ENCODE data around the gene PSPN.

The PSPN gene

GRCh38 chr19:6392221-6393073 is 16.7 kb upstream of the PSPN start:
- no peak for DNase-seq
- peaks cover 23% of the 10 kb centered on the region for H3K36me3 Mint-ChIP-seq (ENCODE audit: low read depth)
- no peaks in the 10 kb centered on the region for H3K27me3 Mint-ChIP-seq
- peak overlapping the region; percentile 93 for H3K27ac Mint-ChIP-seq
- H3K4me1 Mint-ChIP-seq: peaks cover 22% of the 10 kb centered on the region
- ATAC-seq: no peak
- H3K4me3 Mint-ChIP-seq: peak overlapping the region; percentile 91
- H3K9me3 Mint-ChIP-seq: no peaks in the 10 kb centered on the region

- Mint-ChIP-seq H3K36me3 (ENCODE audit: low read depth) (peaks cover 34% of the 10 kb centered on the region), H3K4me3 (no peak overlapping the region)
Measured at GRCh38 chr19:6387372-6387771, 11.6 kb upstream of the PSPN start.

DNA sequence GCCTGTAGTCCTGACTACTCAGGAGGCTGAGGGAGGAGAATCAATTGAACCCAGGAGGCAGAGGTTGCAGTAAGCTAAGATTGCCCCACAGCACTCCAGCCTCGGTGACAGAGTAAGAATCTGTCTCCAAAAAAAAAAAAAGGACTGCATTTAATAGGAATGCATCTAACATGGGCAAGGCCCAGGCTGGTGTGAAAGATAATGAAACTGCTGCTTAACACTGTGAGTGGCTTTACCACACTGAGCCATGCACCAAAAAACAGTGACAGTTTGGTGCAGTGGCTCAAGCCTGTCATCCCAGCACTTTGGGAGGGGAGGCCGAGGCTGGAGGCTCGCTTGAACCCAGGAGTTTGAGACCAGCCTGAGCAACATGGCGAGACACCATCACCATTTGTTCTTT is 8.6 kb upstream of the PSPN start:
- no peak overlapping the region for H3K4me3 Mint-ChIP-seq
- H3K36me3 Mint-ChIP-seq (ENCODE audit: low read depth): peaks cover 39% of the 10 kb centered on the region
- H3K27me3 Mint-ChIP-seq: no peaks in the 10 kb centered on the region
- H3K27ac Mint-ChIP-seq: no peak overlapping the region
- no peak for DNase-seq
- no peak for ATAC-seq
- H3K9me3 Mint-ChIP-seq: no peaks in the 10 kb centered on the region
- no peaks in the 10 kb centered on the region for H3K4me1 Mint-ChIP-seq

More at GRCh38 chr19:6387372-6387771, 11.6 kb upstream of the PSPN start:
- ATAC-seq: no peak
- no peaks in the 10 kb centered on the region for H3K27me3 Mint-ChIP-seq
- DNase-seq: no peak
- no peaks in the 10 kb centered on the region for H3K9me3 Mint-ChIP-seq
- H3K4me1 Mint-ChIP-seq: peaks cover 12% of the 10 kb centered on the region
- H3K27ac Mint-ChIP-seq: no peak overlapping the region

- H3K4me1 Mint-ChIP-seq: no peaks in the 10 kb centered on the region
- no peak overlapping the region for H3K4me3 Mint-ChIP-seq
- DNase-seq (no peak), ATAC-seq (no peak)
- peaks cover 33% of the 10 kb centered on the region for H3K36me3 Mint-ChIP-seq (ENCODE audit: low read depth)
- no peaks in the 10 kb centered on the region for H3K9me3 Mint-ChIP-seq
- no peaks in the 10 kb centered on the region for H3K27me3 Mint-ChIP-seq
- no peak overlapping the region for H3K27ac Mint-ChIP-seq
Measured at GRCh38 chr19:6383188-6383587, 7.5 kb upstream of the PSPN start.

GRCh38 chr19:6381030-6381750 is 5.5 kb upstream of the PSPN start:
- Mint-ChIP-seq H3K27ac (no peak overlapping the region), H3K4me3 (no peak overlapping the region), H3K27me3 (no peaks in the 10 kb centered on the region), H3K9me3 (no peaks in the 10 kb centered on the region), H3K4me1 (no peaks in the 10 kb centered on the region), H3K36me3 (ENCODE audit: low read depth) (peaks cover 31% of the 10 kb centered on the region)
- ATAC-seq: no peak
- DNase-seq: no peak

- Mint-ChIP-seq H3K4me3 (no peak overlapping the region), H3K27me3 (no peaks in the 10 kb centered on the region), H3K4me1 (no peaks in the 10 kb centered on the region), H3K27ac (no peak overlapping the region), H3K36me3 (ENCODE audit: low read depth) (peaks cover 28% of the 10 kb centered on the region), H3K9me3 (no peaks in the 10 kb centered on the region)
- DNase-seq: no peak
- no peak for ATAC-seq
Measured at GRCh38 chr19:6379744-6380143, 4.0 kb upstream of the PSPN start.

DNA sequence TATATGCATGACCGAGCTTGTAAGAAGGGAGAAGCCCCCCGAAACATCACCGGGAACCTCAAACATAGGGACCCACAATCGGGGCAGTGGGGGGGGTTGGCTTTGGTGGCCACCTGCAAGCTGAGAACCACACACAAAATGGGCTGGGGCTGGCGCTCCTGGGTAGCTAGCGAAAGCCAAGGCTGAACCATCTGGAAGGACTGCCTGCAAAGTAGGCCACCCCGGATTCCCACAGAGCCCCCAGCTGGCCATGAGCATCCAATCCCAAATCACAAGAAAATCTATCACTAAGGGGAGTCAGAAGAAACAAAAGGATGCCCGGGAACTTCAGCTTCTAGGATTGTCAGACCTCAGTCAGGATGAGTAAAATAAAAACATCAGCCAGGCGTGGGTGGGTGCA is 2.8 kb upstream of the PSPN start:
- no peak for ATAC-seq
- Mint-ChIP-seq H3K27ac (no peak overlapping the region), H3K4me1 (peaks cover 4% of the 10 kb centered on the region), H3K36me3 (ENCODE audit: low read depth) (peaks cover 26% of the 10 kb centered on the region), H3K27me3 (no peaks in the 10 kb centered on the region), H3K4me3 (no peak overlapping the region), H3K9me3 (no peaks in the 10 kb centered on the region)
- no peak for DNase-seq

DNA sequence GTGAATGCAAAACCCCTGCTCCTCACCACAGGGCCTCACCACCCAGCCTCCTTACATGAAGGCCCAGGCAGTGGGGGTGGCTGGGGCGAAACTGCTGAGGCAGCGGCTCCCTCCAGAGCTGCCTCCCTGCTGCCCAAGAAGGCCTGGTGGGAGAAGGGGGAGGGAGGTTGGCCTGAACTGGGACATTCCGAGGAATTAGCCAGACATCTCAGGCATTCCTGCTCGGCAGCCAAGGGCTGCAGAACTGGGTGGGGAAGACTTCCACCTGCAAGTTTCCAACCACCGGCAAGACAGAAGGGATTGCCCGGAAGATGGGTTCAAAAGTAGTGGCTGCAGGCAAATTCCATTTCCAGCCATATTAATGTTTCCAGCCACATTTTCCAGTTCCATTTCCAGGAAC is 2.3 kb upstream of the PSPN start:
- Mint-ChIP-seq H3K9me3 (no peaks in the 10 kb centered on the region), H3K36me3 (ENCODE audit: low read depth) (peaks cover 22% of the 10 kb centered on the region), H3K27me3 (no peaks in the 10 kb centered on the region), H3K4me3 (no peak overlapping the region), H3K27ac (no peak overlapping the region), H3K4me1 (peaks cover 7% of the 10 kb centered on the region)
- ATAC-seq (no peak), DNase-seq (no peak)

DNA sequence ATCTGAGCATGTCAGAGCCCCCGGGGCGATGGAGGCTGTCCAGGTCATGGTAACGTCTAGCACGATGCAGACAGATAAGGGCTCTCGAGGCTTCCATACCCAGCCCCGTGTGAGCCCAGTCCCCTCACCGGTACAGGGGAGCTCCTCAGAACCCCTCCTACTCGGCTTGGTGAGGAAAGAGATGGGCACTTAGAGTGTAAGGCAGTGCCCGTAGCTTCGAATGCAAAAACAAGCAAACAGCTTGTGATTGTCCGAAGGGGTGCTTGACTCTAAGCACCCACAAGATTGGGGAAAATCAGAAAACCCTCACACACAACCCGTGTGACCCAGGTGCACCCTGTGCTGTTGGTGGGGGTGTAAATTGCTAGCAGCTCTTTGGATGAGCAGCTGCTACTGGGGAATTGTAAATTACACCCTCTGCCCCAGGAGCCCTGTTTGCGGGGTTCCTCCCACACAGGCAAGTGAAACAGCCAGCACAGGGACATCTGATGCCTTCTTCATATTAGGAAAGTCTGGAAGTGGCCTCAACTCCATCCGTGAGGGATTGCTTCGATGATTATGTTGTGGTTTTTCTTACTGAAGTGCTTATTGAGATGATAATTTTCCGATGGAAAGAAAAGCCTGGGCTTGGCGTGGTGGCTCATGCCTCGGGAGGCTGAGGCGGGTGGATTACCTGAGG is 918 bp upstream of the PSPN start:
- H3K27ac Mint-ChIP-seq: no peak overlapping the region
- H3K4me1 Mint-ChIP-seq: peaks cover 12% of the 10 kb centered on the region
- no peak for DNase-seq
- no peaks in the 10 kb centered on the region for H3K9me3 Mint-ChIP-seq
- H3K27me3 Mint-ChIP-seq: no peaks in the 10 kb centered on the region
- no peak overlapping the region for H3K4me3 Mint-ChIP-seq
- ATAC-seq: no peak
- peaks cover 17% of the 10 kb centered on the region for H3K36me3 Mint-ChIP-seq (ENCODE audit: low read depth)

- Mint-ChIP-seq H3K27ac (no peak overlapping the region), H3K9me3 (no peaks in the 10 kb centered on the region), H3K4me1 (peaks cover 14% of the 10 kb centered on the region), H3K27me3 (no peaks in the 10 kb centered on the region), H3K36me3 (ENCODE audit: low read depth) (peaks cover 3% of the 10 kb centered on the region), H3K4me3 (no peak overlapping the region)
- ATAC-seq (no peak), DNase-seq (no peak)
Measured at GRCh38 chr19:6374711-6375410, 872 bp downstream of the PSPN start.

- no peaks in the 10 kb centered on the region for H3K9me3 Mint-ChIP-seq
- no peak overlapping the region for H3K27ac Mint-ChIP-seq
- H3K4me3 Mint-ChIP-seq: no peak overlapping the region
- no peaks in the 10 kb centered on the region for H3K36me3 Mint-ChIP-seq (ENCODE audit: low read depth)
- H3K27me3 Mint-ChIP-seq: no peaks in the 10 kb centered on the region
- ATAC-seq (no peak), DNase-seq (no peak)
- H3K4me1 Mint-ChIP-seq: peaks cover 15% of the 10 kb centered on the region
Measured at GRCh38 chr19:6374161-6374709, 1.5 kb downstream of the PSPN start.

DNA sequence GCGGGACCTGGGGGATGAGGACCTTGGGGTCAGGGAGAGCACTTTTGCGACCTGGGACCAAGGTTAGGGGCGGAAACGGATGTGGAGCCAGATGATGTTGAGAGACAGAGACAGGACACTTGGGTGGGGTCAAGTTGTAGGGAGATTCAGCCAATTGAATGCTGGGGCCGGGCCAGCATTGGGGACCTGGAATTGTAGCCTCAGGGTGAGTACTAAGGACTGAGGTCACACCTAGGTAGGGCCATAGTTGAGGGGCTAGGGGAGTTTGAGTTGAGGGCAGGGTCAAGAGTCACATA is 2.0 kb downstream of the PSPN start:
- H3K4me3 Mint-ChIP-seq: peak overlapping the region; percentile 83
- peak overlapping the region; percentile 67 for H3K27ac Mint-ChIP-seq
- H3K9me3 Mint-ChIP-seq: no peaks in the 10 kb centered on the region
- peaks cover 15% of the 10 kb centered on the region for H3K4me1 Mint-ChIP-seq
- H3K36me3 Mint-ChIP-seq (ENCODE audit: low read depth): peaks cover 2% of the 10 kb centered on the region
- H3K27me3 Mint-ChIP-seq: no peaks in the 10 kb centered on the region
- DNase-seq: no peak
- no peak for ATAC-seq

DNA sequence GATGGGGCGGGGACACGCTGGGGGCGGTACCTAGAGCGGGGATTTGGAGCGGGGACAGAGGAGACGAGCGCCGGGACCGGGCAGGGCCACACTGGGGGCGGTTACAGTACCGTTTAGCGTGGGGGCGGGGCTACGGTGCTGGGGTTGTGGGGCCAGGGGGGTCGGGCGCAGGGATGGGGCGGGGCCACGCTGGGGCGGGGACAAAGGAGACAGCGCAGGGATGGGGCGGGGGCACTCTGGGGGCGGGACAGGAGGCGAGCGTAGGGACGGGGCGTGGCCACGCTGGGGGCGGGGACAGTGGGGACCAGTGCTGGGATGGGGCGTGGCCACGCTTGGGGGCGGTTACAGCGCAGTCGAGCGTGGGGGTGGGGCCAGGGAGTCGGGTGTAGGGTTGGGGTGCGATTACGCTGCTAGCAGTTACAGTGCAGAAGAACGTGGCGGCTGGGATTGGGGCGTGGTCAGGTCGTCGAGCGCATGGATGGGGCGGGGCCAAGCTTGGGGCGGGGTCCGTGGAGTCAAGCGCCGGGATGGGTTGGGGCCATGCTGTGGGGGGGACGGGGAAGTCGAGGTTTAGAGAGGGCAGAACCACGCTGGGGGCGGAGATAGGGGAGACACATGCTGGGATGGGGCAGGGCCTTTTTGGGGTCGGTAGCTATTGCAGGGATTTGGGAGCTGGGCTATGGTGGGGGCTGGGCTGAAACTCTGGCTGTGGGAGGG is 2.5 kb downstream of the PSPN start:
- peak overlapping the region; percentile 90 for H3K27ac Mint-ChIP-seq

More for the DNA sequence above, 2.5 kb downstream of the PSPN start:
- Mint-ChIP-seq H3K4me1 (peaks cover 15% of the 10 kb centered on the region), H3K36me3 (ENCODE audit: low read depth) (peaks cover 4% of the 10 kb centered on the region), H3K4me3 (peak overlapping the region; percentile 83), H3K27me3 (no peaks in the 10 kb centered on the region), H3K9me3 (no peaks in the 10 kb centered on the region)
- DNase-seq: peak; percentile 100
- peak; percentile 69 for ATAC-seq
